ENCODE measurements around the gene ATP4B.

Gene ATP4B

GRCh38 chr13:113605461-113605860 is 52.5 kb downstream of the ATP4B start:
- DNase-seq = no peak

- DNase-seq = no peak
These were observed 53.8 kb downstream of the ATP4B start for GRCh38 chr13:113604186-113604585.

- no peak for DNase-seq
These were observed 54.8 kb downstream of the ATP4B start for GRCh38 chr13:113603116-113603710.

GRCh38 chr13:113602291-113602988 is 55.6 kb downstream of the ATP4B start:
- DNase-seq = no peak

- DNase-seq = no peak
These were observed 56.6 kb downstream of the ATP4B start for GRCh38 chr13:113601166-113602070.

- DNase-seq = no peak
These were observed 58.6 kb downstream of the ATP4B start for GRCh38 chr13:113599391-113599790.
